Right cardiac atrium (tissue), 5 donors: Measurements from ENCODE around the gene C11orf21. TPM values are rescaled to one million over a fixed set of nuclear protein-coding genes. Genes with fewer than 3 reads are reported as not detected.

Experiments
- polyA plus RNA-seq: library from polyadenylated mRNA; stranded (reverse); fragments of 200-250 nt; gene quantifications from one replicate; pipeline ENCODE4 v1.2.3, GENCODE V29; 2013
- total RNA-seq, 4 donors: library from RNA; stranded (reverse); fragmentation: NEBNext Ultra II Directional; extraction: Animal tissue kit (Norgen Biotek cat#: 25700); gene quantifications; one replicate each; pipeline ENCODE4 v1.2.1, GENCODE V29; 2021
- donor health status: healthy with polysubstance abuse.
- donor health status: DM: no; HTN: yes; CAD: no.
- donor health status: DM: no; HTN: no; CAD: no.
- donor health status: DM: no; HTN: yes; CAD: no; lungs with severe emphysema.
- donor health status: DM: yes; HTN: yes; CAD: no.

C11orf21 gene
- total and polyA plus RNA-seq, 5 donors, result 3.9 to 24.2 (median 13.4) TPM

Other genes with a start within 250 kb of the C11orf21 start
- 10 to 100 TPM; 34.6 to 94.1 (median 47.0) TPM for gene IGF2, start 162.5 kb downstream of the C11orf21 start, total RNA-seq
- gene IGF2, start 162.5 kb downstream of the C11orf21 start, polyA plus RNA-seq, result 66.3 TPM
- gene INS, start 140.7 kb downstream of the C11orf21 start, total RNA-seq, result 1 to 10 TPM in 1 of 4 donors, not detected in 3; 1.1 TPM
- gene INS, start 140.7 kb downstream of the C11orf21 start, polyA plus RNA-seq, result not detected
- gene TH, start 130.1 kb downstream of the C11orf21 start, total RNA-seq, result not detected
- gene TH, start 130.1 kb downstream of the C11orf21 start, polyA plus RNA-seq, result not detected
- under 1 TPM in 3 of 4 donors, not detected in 1; 0.23 to 0.51 (median 0.35) TPM for gene ASCL2, start 31.3 kb downstream of the C11orf21 start, total RNA-seq
- 0.20 TPM for gene ASCL2, start 31.3 kb downstream of the C11orf21 start, polyA plus RNA-seq
- 10 to 100 TPM; 11.4 to 24.0 (median 14.3) TPM for gene TSPAN32, start 95 bp upstream of the C11orf21 start, total RNA-seq
- 11.5 TPM for gene TSPAN32, start 95 bp upstream of the C11orf21 start, polyA plus RNA-seq
- 100 to 1,000 TPM; 677 to 920 (median 748) TPM for gene CD81, start 75.4 kb upstream of the C11orf21 start, total RNA-seq
- 869 TPM for gene CD81, start 75.4 kb upstream of the C11orf21 start, polyA plus RNA-seq
- gene TSSC4, start 98.8 kb upstream of the C11orf21 start, total RNA-seq, result 10 to 100 TPM; 30.5 to 50.4 (median 37.1) TPM
- 31.8 TPM for gene TSSC4, start 98.8 kb upstream of the C11orf21 start, polyA plus RNA-seq
- gene TRPM5, start 142.6 kb upstream of the C11orf21 start, total RNA-seq, result not detected
- 0.02 TPM for gene TRPM5, start 142.6 kb upstream of the C11orf21 start, polyA plus RNA-seq
- 10 to 100 TPM; 36.5 to 46.8 (median 41.0) TPM for gene KCNQ1, start 143.1 kb upstream of the C11orf21 start, total RNA-seq
- 36.4 TPM for gene KCNQ1, start 143.1 kb upstream of the C11orf21 start, polyA plus RNA-seq